Measurements from ENCODE around the gene MEN1. TPM values are rescaled to one million over a fixed set of nuclear protein-coding genes. Genes with fewer than 3 reads are reported as not detected.
"Not testable (repeated sequence)": the region's sequence is repeated elsewhere in the genome, so short reads cannot be mapped to it uniquely, and the experiment has no call there.

MEN1 gene
- total RNA-seq, 2 donors from 2014 or later: 9.0 to 12.3 TPM

GRCh38 chr11:64848214-64848825 lies 38.0 kb upstream of the MEN1 start:
- DNase-seq: no peak
- ATAC-seq: no peak
- intact Hi-C loops (cut with DNase I): loop anchor here in 1 of 2 donors (10.0 kb wide), 1 partner anchor 64 kb away; no protein-coding TSS in a partner anchor

GRCh38 chr11:64846998-64847666 lies 36.8 kb upstream of the MEN1 start:
- ATAC-seq (peak; percentile 83 to 88), DNase-seq (peak; percentile 93)
- intact Hi-C loops (cut with DNase I): loop anchor here (1.0 to 10.0 kb wide), 3 partner anchors 47 to 62 kb away; no protein-coding TSS in a partner anchor

- not testable (repeated sequence) for DNase-seq, ATAC-seq
- intact Hi-C loops (cut with DNase I): loop anchor here (2.0 to 10.0 kb wide), 2 partner anchors 49 to 61 kb away; no protein-coding TSS in a partner anchor
These were observed 35.4 kb upstream of the MEN1 start for GRCh38 chr11:64845776-64846129.

GRCh38 chr11:64845129-64845775 lies 34.9 kb upstream of the MEN1 start:
- intact Hi-C loops (cut with DNase I): loop anchor here in 1 of 2 donors (10.0 kb wide), 1 partner anchor 60 kb away; no protein-coding TSS in a partner anchor
- DNase-seq (no peak), ATAC-seq (no peak)

- intact Hi-C loops (cut with DNase I): loop anchor here in 1 of 2 donors (10.0 kb wide), 1 partner anchor 60 kb away; no protein-coding TSS in a partner anchor
- ATAC-seq (peak; percentile 55 to 60), DNase-seq (peak; percentile 68)
These were observed 34.2 kb upstream of the MEN1 start, which contains the start of gene CDC42BPG for GRCh38 chr11:64844330-64845128. Gene CDC42BPG, minus strand, starts transcription at chr11:64844653. Its CDS starts 84 bp downstream, at chr11:64844569.

- no peak for DNase-seq
- ATAC-seq: no peak
- intact Hi-C loops (cut with DNase I): loop anchor here in 1 of 2 donors (10.0 kb wide), 1 partner anchor 59 kb away; no protein-coding TSS in a partner anchor
These were observed 33.5 kb upstream of the MEN1 start for GRCh38 chr11:64843686-64844329.

- no peak for ATAC-seq
- intact Hi-C loops (cut with DNase I): loop anchor here in 1 of 2 donors (10.0 kb wide), 1 partner anchor 58 kb away; no protein-coding TSS in a partner anchor
- no peak for DNase-seq
These were observed 32.7 kb upstream of the MEN1 start for GRCh38 chr11:64842851-64843685.

- DNase-seq (no peak), ATAC-seq (no peak)
- intact Hi-C loops (cut with DNase I): loop anchor here in 1 of 2 donors (10.0 kb wide), 1 partner anchor 58 kb away; no protein-coding TSS in a partner anchor
These were observed 32.0 kb upstream of the MEN1 start for GRCh38 chr11:64842366-64842759.

- DNase-seq (no peak), ATAC-seq (no peak)
- intact Hi-C loops (cut with DNase I): loop anchor here in 1 of 2 donors (10.0 kb wide), 1 partner anchor 57 kb away; no protein-coding TSS in a partner anchor
These were observed 31.4 kb upstream of the MEN1 start for GRCh38 chr11:64841592-64842365.

GRCh38 chr11:64839887-64840782 lies 29.8 kb upstream of the MEN1 start:
- ATAC-seq: no peak
- intact Hi-C loops (cut with DNase I): loop anchor here in 1 of 2 donors (10.0 kb wide), 1 partner anchor 55 kb away; no protein-coding TSS in a partner anchor
- no peak for DNase-seq

GRCh38 chr11:64839335-64839734 lies 29.0 kb upstream of the MEN1 start:
- ATAC-seq: no peak
- intact Hi-C loops (cut with DNase I): no loop called here
- DNase-seq: no peak

GRCh38 chr11:64838600-64839334 lies 28.4 kb upstream of the MEN1 start:
- DNase-seq (no peak), ATAC-seq (no peak)
- intact Hi-C loops (cut with DNase I): no loop called here

- intact Hi-C loops (cut with DNase I): no loop called here
- ATAC-seq (no peak), DNase-seq (no peak)
These were observed 27.6 kb upstream of the MEN1 start for GRCh38 chr11:64837887-64838351.

- no peak for DNase-seq
- no peak for ATAC-seq
- intact Hi-C loops (cut with DNase I): no loop called here
These were observed 26.2 kb upstream of the MEN1 start for GRCh38 chr11:64836448-64837072.

All from left cardiac atrium (tissue), 4 donors.